ENCODE results near the gene ROMO1.

Gene ROMO1

GRCh38 chr20:35729836-35730582, 30.8 kb downstream of the ROMO1 start:
- Histone ChIP-seq H3K27ac (ENCODE audit: insufficient read depth in 1 of 2, low read depth in 1 of 2, low read length in 2 of 2, poor library complexity in 1 of 2, severe bottlenecking in 2 of 2) (no peak overlapping the region), H3K4me3 (ENCODE audit: control insufficient read depth in 1 of 7, extremely low read depth in 1 of 7, insufficient read depth in 4 of 7, low read depth in 2 of 7, low read length in 6 of 7) (no peak overlapping the region), H3K9me3 (ENCODE audit: control extremely low read depth in 1 of 5, control insufficient read depth in 4 of 5, insufficient read depth in 2 of 5, low read depth in 1 of 5, low read length in 4 of 5) (no peaks in the 10 kb centered on the region), H3K27me3 (replicated peaks in 2 of 5; ENCODE audit: control insufficient read depth in 4 of 5, insufficient read depth in 5 of 5, low read length in 4 of 5) (no peaks in the 10 kb centered on the region), H3K4me1 (ENCODE audit: control extremely low read depth in 1 of 4, control insufficient read depth in 4 of 4, insufficient read depth in 4 of 4, low read length in 3 of 4) (peaks cover 0 to 2% (median 0%) of the 10 kb centered on the region in 4 experiments), H3K36me3 (ENCODE audit: control insufficient read depth in 4 of 4, insufficient read depth in 4 of 4, low read length in 3 of 4) (peaks cover 31 to 93% (median 71%) of the 10 kb centered on the region in 4 experiments)
- WGBS (ENCODE audit: insufficient coverage) = 100% methylated on average over 1 of the region's 2 CpGs
- POLR2A ChIA-PET = interaction anchor here (0.6 to 0.9 kb wide), 4 partner anchors 12 to 138 kb away, joined by 3 to 4 read pairs (median 3); partner anchors contain the start of genes PHF20 and RBM39
- peak in 1 of 3 donors; percentile 9 for DNase-seq
- CTCF ChIA-PET = interaction anchor here (0.8 to 3.4 kb wide), 5 partner anchors 11 to 153 kb away, joined by 3 to 17 read pairs (median 3); no protein-coding TSS in a partner anchor

DNA sequence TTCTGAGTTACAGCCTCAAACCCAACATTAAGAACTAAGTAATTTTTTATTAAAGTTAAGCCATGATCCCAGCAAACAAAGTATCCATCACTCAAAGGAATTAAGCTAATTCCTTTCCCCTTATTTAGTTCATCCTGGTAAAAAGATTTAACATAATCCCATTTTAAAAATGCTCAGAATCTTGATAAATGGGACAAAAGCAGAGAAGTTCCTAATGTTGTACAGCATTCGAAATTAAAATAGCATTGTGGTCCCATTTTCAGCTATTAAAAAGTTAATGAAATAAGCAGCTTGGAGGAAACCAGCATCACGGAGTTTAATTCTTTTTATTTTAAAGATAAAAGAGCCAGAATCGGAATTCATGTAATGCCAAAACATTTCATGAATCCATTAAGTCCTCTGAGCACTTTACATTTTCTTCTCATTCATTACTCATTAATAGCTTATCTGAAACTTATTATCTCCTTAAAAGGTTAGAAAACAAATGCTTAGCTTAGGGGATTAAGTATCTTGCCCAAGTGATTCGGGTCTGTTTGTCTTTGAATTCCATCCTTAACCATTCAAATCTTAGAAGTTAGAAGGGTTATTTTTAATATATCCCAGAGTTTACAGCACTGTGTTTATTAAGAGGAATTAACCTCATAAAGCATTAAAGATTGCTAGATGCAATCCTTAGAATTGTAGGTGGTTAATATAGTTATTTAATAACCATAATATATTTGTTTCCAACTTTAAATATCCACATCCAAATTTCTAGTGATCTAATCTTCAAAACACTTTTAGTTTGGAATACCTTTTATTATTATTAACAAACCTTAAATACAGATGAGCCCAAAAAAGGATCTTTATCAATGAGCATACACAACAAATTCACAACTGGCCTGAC, 31.6 kb downstream of the ROMO1 start:
- Histone ChIP-seq H3K4me1 (ENCODE audit: control extremely low read depth in 1 of 4, control insufficient read depth in 4 of 4, insufficient read depth in 4 of 4, low read length in 3 of 4) (peaks cover 0 to 4% (median 0%) of the 10 kb centered on the region in 4 experiments), H3K27me3 (replicated peaks in 2 of 5; ENCODE audit: control insufficient read depth in 4 of 5, insufficient read depth in 5 of 5, low read length in 4 of 5) (no peaks in the 10 kb centered on the region), H3K36me3 (ENCODE audit: control insufficient read depth in 4 of 4, insufficient read depth in 4 of 4, low read length in 3 of 4) (peaks cover 30 to 93% (median 71%) of the 10 kb centered on the region in 4 experiments), H3K9me3 (ENCODE audit: control extremely low read depth in 1 of 5, control insufficient read depth in 4 of 5, insufficient read depth in 2 of 5, low read depth in 1 of 5, low read length in 4 of 5) (no peaks in the 10 kb centered on the region), H3K27ac (ENCODE audit: insufficient read depth in 1 of 2, low read depth in 1 of 2, low read length in 2 of 2, poor library complexity in 1 of 2, severe bottlenecking in 2 of 2) (no peak overlapping the region), H3K4me3 (ENCODE audit: control insufficient read depth in 1 of 7, extremely low read depth in 1 of 7, insufficient read depth in 4 of 7, low read depth in 2 of 7, low read length in 6 of 7) (no peak overlapping the region)
- peak in 1 of 3 donors; percentile 0 for DNase-seq
- 100% methylated on average over 1 of the region's 4 CpGs for WGBS (ENCODE audit: insufficient coverage)
- ChIA-PET CTCF (interaction anchor here (0.8 to 3.4 kb wide), 5 partner anchors 12 to 152 kb away, joined by 3 to 17 read pairs (median 3); no protein-coding TSS in a partner anchor), POLR2A (interaction anchor here (0.6 to 0.9 kb wide), 3 partner anchors 12 to 41 kb away, joined by 3 to 4 read pairs (median 3); partner anchors contain the start of genes PHF20 and RBM39)

GRCh38 chr20:35731469-35731788, 32.2 kb downstream of the ROMO1 start:
- Histone ChIP-seq H3K36me3 (ENCODE audit: control insufficient read depth in 4 of 4, insufficient read depth in 4 of 4, low read length in 3 of 4) (peaks cover 32 to 94% (median 71%) of the 10 kb centered on the region in 4 experiments), H3K4me1 (ENCODE audit: control extremely low read depth in 1 of 4, control insufficient read depth in 4 of 4, insufficient read depth in 4 of 4, low read length in 3 of 4) (peaks cover 0 to 4% (median under 1%) of the 10 kb centered on the region in 4 experiments), H3K27ac (ENCODE audit: insufficient read depth in 1 of 2, low read depth in 1 of 2, low read length in 2 of 2, poor library complexity in 1 of 2, severe bottlenecking in 2 of 2) (no peak overlapping the region), H3K27me3 (replicated peaks in 2 of 5; ENCODE audit: control insufficient read depth in 4 of 5, insufficient read depth in 5 of 5, low read length in 4 of 5) (no peaks in the 10 kb centered on the region), H3K4me3 (ENCODE audit: control insufficient read depth in 1 of 7, extremely low read depth in 1 of 7, insufficient read depth in 4 of 7, low read depth in 2 of 7, low read length in 6 of 7) (no peak overlapping the region), H3K9me3 (ENCODE audit: control extremely low read depth in 1 of 5, control insufficient read depth in 4 of 5, insufficient read depth in 2 of 5, low read depth in 1 of 5, low read length in 4 of 5) (no peaks in the 10 kb centered on the region)
- ChIA-PET CTCF (interaction anchor here (1.2 kb wide), 1 partner anchor 152 kb away, joined by 3 read pairs; no protein-coding TSS in a partner anchor), POLR2A (interaction anchor here (0.9 kb wide), 1 partner anchor 40 kb away, joined by 3 read pairs; the partner anchor contains the start of gene PHF20)
- peak in 1 of 3 donors; percentile 0 for DNase-seq
- no CpG with 5 or more reads among the region's 2 CpGs for WGBS (ENCODE audit: insufficient coverage)

DNA sequence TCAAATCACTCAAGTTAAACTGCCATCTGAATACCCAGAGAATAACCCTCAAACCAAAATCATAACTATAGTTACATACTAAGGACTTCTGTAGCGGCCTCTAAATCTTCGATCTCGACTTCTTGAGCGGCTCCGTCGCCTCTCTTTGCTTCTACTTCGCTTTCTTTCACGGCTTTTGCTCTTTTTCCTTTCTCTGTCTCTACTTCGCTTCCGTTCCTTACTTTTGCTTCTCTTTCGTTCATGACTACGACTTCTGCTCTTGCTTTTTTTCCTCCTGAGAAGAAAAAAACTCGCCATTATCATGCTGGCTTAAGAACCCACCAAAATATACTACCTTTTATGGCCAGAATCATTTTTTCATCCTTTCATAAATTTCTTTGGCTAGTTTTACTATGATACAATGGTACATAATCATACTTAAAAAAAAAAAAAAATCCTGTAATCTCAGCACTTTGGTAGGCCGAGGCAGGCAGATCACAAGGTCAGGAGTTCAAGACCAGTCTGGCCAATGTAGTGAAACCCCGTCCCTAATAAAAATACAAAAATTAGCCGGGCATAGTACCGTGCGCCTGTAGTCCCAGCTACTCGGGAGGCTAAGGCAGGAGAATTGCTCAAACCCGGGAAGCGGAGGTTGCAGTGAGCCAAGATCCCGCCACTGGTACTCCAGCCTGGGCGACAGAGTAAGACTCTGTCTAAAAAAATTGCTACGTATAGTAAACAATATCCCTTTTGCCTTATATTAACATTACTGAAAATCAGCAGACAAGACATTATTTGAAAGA, 32.8 kb downstream of the ROMO1 start:
- H3K36me3 ChIP-seq (ENCODE audit: control insufficient read depth in 4 of 4, insufficient read depth in 4 of 4, low read length in 3 of 4) = peaks cover 33 to 94% (median 67%) of the 10 kb centered on the region in 4 experiments
- H3K4me3 ChIP-seq (ENCODE audit: control insufficient read depth in 1 of 7, extremely low read depth in 1 of 7, insufficient read depth in 4 of 7, low read depth in 2 of 7, low read length in 6 of 7) = no peak overlapping the region
- 95% methylated on average over 22 of the region's 24 CpGs for WGBS (ENCODE audit: insufficient coverage)
- no peaks in the 10 kb centered on the region for H3K9me3 ChIP-seq (ENCODE audit: control extremely low read depth in 1 of 5, control insufficient read depth in 4 of 5, insufficient read depth in 2 of 5, low read depth in 1 of 5, low read length in 4 of 5)
- DNase-seq = no peak
- no peak overlapping the region for H3K27ac ChIP-seq (ENCODE audit: insufficient read depth in 1 of 2, low read depth in 1 of 2, low read length in 2 of 2, poor library complexity in 1 of 2, severe bottlenecking in 2 of 2)
- H3K4me1 ChIP-seq (ENCODE audit: control extremely low read depth in 1 of 4, control insufficient read depth in 4 of 4, insufficient read depth in 4 of 4, low read length in 3 of 4) = peaks cover 0 to 4% (median 1%) of the 10 kb centered on the region in 4 experiments
- no peaks in the 10 kb centered on the region for H3K27me3 ChIP-seq (replicated peaks in 2 of 5; ENCODE audit: control insufficient read depth in 4 of 5, insufficient read depth in 5 of 5, low read length in 4 of 5)
- CTCF ChIA-PET = no interaction called here
- POLR2A ChIA-PET = interaction anchor here (0.7 kb wide), 1 partner anchor 10 kb away, joined by 3 read pairs; the partner anchor contains the start of gene RBM39

- H3K9me3 ChIP-seq (ENCODE audit: control extremely low read depth in 1 of 5, control insufficient read depth in 4 of 5, insufficient read depth in 2 of 5, low read depth in 1 of 5, low read length in 4 of 5) = no peaks in the 10 kb centered on the region
- 100% methylated on average over 1 of the region's 1 CpG for WGBS (ENCODE audit: insufficient coverage)
- peaks cover 33 to 95% (median 65%) of the 10 kb centered on the region in 4 experiments for H3K36me3 ChIP-seq (ENCODE audit: control insufficient read depth in 4 of 4, insufficient read depth in 4 of 4, low read length in 3 of 4)
- H3K27me3 ChIP-seq (replicated peaks in 2 of 5; ENCODE audit: control insufficient read depth in 4 of 5, insufficient read depth in 5 of 5, low read length in 4 of 5) = no peaks in the 10 kb centered on the region
- H3K27ac ChIP-seq (ENCODE audit: insufficient read depth in 1 of 2, low read depth in 1 of 2, low read length in 2 of 2, poor library complexity in 1 of 2, severe bottlenecking in 2 of 2) = no peak overlapping the region
- CTCF ChIA-PET = no interaction called here
- H3K4me1 ChIP-seq (ENCODE audit: control extremely low read depth in 1 of 4, control insufficient read depth in 4 of 4, insufficient read depth in 4 of 4, low read length in 3 of 4) = peaks cover 0 to 4% (median 1%) of the 10 kb centered on the region in 4 experiments
- H3K4me3 ChIP-seq (ENCODE audit: control insufficient read depth in 1 of 7, extremely low read depth in 1 of 7, insufficient read depth in 4 of 7, low read depth in 2 of 7, low read length in 6 of 7) = no peak overlapping the region
- no peak for DNase-seq
- POLR2A ChIA-PET = interaction anchor here (0.6 to 0.7 kb wide), 2 partner anchors 9 to 10 kb away, joined by 3 to 4 read pairs; partner anchors contain the start of gene RBM39
Measured at GRCh38 chr20:35732644-35732982, 33.4 kb downstream of the ROMO1 start.

DNA sequence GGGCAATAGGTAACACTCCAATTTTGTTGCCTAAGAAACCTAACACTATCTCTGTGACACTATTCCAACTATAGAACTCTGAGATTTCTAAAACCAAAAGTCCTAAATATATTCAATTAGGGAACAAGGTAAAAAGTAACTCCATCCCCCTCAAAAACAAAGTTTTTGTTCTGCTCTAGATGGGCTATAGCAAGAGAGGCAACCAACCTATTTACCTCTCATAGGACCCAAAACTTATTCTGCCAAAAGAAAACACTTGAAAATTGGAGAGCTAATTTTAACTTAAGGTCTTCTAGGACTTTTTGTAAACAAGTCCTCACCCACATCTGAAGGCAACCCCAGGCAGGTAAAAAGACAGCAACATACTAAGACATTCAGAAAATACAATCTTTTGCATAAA, 35.2 kb downstream of the ROMO1 start:
- H3K4me1 ChIP-seq (ENCODE audit: control extremely low read depth in 1 of 4, control insufficient read depth in 4 of 4, insufficient read depth in 4 of 4, low read length in 3 of 4) = peaks cover 3 to 15% (median 7%) of the 10 kb centered on the region in 4 experiments
- H3K4me3 ChIP-seq (ENCODE audit: control insufficient read depth in 1 of 7, extremely low read depth in 1 of 7, insufficient read depth in 4 of 7, low read depth in 2 of 7, low read length in 6 of 7) = no peak overlapping the region
- H3K27me3 ChIP-seq (replicated peaks in 2 of 5; ENCODE audit: control insufficient read depth in 4 of 5, insufficient read depth in 5 of 5, low read length in 4 of 5) = no peaks in the 10 kb centered on the region
- no peak overlapping the region for H3K27ac ChIP-seq (ENCODE audit: insufficient read depth in 1 of 2, low read depth in 1 of 2, low read length in 2 of 2, poor library complexity in 1 of 2, severe bottlenecking in 2 of 2)
- ChIA-PET POLR2A (interaction anchor here (1.1 to 2.3 kb wide), 2 partner anchors 11 to 38 kb away, joined by 3 to 6 read pairs; partner anchors contain the start of gene PHF20), CTCF (interaction anchor here (1.0 to 1.4 kb wide), 3 partner anchors 9 to 150 kb away, joined by 3 read pairs; no protein-coding TSS in a partner anchor)
- peaks cover 38 to 96% (median 70%) of the 10 kb centered on the region in 4 experiments for H3K36me3 ChIP-seq (ENCODE audit: control insufficient read depth in 4 of 4, insufficient read depth in 4 of 4, low read length in 3 of 4)
- H3K9me3 ChIP-seq (ENCODE audit: control extremely low read depth in 1 of 5, control insufficient read depth in 4 of 5, insufficient read depth in 2 of 5, low read depth in 1 of 5, low read length in 4 of 5) = no peaks in the 10 kb centered on the region
- no peak for DNase-seq
